Activated CD8-positive, alpha-beta memory T cell treated with anti-CD3 and anti-CD28 coated beads, Interleukin-2, amount 50 U/mL, for 24 hours (primary cell): ENCODE results near the gene NAV3.

Experiments used
- DNase-seq: peaks from one replicate; pipeline ENCODE4 v3.0.0-alpha.2; 2020; ENCODE audit errors: extremely low read depth

Gene NAV3, protein sequence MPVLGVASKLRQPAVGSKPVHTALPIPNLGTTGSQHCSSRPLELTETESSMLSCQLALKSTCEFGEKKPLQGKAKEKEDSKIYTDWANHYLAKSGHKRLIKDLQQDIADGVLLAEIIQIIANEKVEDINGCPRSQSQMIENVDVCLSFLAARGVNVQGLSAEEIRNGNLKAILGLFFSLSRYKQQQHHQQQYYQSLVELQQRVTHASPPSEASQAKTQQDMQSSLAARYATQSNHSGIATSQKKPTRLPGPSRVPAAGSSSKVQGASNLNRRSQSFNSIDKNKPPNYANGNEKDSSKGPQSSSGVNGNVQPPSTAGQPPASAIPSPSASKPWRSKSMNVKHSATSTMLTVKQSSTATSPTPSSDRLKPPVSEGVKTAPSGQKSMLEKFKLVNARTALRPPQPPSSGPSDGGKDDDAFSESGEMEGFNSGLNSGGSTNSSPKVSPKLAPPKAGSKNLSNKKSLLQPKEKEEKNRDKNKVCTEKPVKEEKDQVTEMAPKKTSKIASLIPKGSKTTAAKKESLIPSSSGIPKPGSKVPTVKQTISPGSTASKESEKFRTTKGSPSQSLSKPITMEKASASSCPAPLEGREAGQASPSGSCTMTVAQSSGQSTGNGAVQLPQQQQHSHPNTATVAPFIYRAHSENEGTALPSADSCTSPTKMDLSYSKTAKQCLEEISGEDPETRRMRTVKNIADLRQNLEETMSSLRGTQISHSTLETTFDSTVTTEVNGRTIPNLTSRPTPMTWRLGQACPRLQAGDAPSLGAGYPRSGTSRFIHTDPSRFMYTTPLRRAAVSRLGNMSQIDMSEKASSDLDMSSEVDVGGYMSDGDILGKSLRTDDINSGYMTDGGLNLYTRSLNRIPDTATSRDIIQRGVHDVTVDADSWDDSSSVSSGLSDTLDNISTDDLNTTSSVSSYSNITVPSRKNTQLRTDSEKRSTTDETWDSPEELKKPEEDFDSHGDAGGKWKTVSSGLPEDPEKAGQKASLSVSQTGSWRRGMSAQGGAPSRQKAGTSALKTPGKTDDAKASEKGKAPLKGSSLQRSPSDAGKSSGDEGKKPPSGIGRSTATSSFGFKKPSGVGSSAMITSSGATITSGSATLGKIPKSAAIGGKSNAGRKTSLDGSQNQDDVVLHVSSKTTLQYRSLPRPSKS (N-terminal part only)

DNA sequence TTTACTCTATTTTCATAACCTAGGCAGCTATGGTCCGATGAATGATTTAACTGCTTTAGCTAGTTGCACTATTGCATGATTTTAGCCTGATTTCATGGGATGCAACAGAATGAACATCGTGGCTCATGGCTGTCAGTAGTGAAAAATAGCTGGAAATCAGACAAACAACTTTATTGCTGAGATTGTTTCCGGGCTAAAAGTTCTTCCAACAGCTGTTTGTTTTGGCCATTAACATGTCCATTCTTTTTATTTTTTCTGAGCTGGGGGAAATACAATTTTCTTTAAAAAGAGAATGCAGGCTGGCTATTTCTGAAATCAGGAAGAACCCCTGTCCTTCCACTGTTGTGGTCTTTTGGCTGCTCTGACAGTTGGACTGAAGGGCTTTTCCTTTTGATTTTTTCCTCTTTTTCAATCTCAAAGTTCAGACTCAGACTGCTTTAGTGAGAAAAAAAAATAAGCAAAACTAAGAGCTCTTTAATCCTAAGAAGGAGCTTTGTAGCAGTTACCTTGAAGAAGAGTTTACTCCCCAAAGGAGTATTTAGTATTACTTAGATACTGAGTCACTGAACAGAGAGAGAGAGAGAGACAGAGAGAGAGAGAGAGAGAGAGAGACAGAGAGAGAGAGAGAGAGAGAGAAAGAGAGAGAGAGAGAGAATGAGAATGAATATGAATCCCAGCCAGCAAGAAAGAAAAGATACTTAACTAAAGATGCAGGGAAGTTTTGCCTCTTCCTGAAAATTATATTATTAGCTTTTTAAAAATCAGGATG, at the start of gene NAV3:
NAV3 (plus strand) TSS at position 312 of the 769 bp plus-strand sequence. CDS start 568 bp downstream, outside the sequence.
- DNase-seq = no peak

DNA sequence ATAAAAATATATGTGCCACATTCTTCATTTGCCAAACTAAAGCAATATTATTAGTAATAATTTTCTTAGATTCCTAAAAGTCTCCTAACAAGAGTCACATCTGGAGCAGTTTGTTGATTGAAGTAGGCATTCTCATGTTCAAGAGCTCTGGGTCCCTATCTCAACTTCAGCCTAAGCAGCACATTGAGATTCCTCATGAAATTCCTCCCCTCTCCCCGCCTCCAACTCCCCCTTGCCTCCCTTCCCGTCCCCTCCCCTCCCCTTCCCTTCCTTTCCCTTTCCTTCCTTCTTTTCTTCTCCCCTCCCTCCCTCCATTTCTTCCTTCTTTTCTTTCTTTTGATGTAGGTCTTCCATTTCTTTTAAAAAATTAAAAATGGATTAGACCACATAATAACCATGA, 48.7 kb upstream of the NAV3 start:
- DNase-seq = no peak

DNA sequence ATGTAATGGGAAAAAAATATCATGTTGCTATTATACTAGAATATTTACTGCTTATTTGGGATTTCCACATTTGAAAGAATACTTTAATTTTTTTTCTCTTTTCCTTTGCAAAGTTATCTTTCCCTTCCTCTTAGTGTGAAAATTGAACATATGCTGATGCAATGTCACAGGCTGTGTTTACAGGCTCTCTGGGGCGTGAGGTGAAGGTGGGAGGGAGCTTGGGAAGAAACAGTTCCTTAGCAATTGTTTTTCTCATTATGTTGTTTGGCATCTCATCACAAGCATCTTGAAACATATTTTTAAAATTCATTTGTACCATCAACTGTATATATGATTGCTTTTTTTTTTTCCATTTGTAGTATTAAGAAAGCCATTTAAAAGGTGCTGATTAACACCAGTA, 47.9 kb upstream of the NAV3 start:
- DNase-seq = no peak

DNA sequence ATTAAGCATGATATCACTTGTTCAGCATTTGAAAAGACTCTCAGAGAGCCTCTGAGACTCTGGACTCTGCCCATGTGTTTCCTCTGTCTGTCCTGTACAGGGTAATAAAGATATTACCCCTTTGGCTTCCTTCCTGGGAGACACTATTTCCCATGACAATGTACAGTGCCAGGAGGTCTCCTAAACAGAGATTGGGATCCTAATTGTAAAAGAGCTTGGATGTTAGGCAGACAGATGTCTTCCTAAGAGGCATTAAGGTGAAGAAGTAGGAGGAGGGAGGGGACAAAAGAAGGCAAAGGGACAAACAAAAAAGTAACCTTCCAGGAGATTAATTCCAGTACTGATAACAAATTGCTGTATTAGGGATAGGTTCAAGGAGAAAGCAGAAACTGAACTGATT, 45.5 kb upstream of the NAV3 start:
- no peak for DNase-seq

DNA sequence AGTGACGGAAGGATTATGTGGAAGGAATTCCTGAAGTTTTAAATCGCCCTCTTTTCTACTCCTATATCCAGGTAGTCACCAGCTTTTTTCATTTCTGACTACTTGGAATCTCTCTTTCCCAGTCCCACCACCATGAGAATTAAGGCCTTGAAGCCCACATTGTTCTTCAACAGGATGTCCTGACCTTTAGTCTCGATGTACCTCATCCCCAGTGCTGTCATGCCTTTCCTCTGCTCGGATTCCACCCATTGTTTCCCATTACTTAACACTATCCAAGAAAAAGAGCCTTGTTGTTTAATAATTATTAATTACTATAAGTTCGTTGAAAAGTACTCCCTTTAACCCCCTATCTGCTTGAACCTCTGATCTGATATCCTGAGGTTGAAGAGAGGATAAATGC, 44.0 kb upstream of the NAV3 start:
- no peak for DNase-seq

DNA sequence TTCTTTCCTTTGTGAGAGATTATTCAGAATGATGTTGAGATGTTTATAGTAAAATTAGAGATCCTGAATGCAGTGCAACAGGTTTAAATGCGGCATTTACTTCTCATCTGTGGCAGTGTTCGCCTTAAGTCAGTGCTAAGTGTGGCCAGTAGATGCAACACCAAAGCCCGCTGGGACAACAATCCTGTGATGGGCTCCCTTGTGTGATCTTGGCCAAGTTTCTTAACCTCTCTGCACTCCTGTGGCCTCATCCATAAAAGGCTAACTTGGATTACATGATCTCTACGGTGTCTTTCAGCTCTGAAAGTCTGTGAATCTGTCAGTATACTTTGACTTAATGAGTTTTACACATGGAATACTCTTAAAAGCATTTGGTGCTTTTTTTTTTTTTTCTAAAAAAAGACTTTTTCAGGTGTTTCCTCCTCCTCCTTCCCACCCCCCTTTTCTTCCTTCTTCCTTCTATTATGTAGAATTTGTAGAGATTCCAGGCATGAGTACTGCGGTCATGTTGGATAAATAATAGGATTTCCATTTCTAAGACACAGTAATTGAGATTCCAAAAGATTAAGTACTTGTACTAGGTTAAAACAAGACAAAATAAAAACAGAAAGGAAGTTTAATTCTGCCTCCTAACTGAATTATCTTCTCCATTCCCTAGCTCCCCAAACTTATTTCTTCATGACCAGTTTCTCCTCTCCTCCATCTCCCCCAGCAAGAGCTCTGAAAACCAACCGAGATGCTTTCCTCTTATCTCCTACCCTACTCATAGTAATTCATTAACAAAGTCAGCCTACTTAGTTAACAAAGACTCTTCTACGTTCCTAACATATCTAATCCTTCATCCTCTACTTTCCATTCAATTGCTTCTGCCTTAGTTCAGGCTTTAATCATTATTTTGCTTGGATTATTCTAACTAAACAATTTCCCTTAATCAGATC, 42.2 kb upstream of the NAV3 start:
- no peak for DNase-seq

DNA sequence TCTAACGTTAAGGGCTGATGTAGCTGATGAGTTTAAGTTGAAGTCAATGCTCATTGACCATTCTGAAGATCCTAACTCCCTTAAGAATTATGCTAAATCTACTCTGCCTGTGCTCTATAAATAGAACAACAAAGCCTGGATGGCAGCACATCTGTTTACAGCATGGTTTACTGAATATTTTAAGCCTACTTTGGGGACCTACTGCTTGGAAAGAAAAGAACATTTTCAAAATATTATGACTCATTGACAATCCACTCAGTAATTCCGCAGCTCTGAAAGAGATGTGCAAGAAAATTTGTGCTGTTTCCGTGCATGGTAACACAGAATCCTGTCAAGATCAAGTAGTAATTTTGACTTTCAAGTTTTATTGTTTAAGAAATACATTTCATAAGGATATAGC, 35.0 kb upstream of the NAV3 start:
- no peak for DNase-seq

DNA sequence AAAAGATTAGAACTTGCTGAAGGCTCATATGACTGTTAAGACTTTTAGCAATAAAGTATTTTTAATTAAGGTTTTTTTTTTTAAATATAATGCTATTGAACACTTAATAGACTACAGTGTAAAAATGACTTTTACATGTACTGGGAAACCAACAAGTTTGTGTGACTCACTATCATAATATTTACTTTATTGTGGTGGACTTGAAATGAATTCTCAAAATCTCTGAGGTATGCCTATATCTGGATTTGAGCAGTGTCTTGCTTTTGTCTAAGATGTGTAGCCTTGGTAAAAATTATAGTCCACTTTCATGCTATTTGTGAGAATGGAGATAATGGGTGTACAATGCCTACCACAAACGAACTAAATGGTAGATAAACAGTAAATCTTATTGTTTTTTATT, 33.9 kb upstream of the NAV3 start:
- DNase-seq = no peak

DNA sequence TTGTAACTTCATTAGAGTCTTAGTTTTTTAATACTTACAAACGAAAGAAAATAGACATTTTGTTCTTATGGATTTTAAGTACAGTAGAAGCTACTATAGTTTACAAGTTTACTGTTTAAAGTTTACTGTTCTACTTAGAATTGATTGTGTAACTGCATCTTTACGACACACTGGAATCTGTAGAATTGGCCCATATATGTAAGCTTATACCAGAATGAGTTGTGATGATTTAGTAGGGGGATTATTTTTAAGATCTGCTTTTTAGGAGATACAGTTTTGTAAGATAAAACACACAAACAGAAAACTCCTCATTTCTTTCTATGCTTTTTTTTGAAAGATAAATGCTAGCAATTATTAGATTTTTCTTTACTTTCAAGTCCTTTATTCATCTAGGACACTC, 30.2 kb upstream of the NAV3 start:
- no peak for DNase-seq

DNA sequence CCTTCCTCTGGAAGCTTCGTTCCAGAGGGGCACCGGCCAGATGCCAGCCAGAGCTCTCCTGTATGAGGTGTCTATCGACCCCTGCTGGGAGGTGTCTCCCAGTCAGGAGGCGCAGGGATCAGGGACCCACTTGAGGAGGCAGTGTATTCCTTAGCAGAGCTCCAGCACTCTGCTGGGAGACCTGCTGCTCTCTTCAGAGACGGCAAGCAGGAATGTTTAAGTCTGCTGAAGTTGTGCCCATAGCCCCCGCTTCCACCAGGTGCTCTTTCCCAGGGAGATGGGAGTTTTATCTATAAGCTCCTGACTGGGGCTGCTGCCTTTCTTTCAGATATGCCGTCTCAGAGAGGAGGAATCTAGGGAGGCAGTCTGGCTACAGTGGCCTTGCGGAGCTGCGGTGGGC, 22.2 kb upstream of the NAV3 start:
- no peak for DNase-seq

DNA sequence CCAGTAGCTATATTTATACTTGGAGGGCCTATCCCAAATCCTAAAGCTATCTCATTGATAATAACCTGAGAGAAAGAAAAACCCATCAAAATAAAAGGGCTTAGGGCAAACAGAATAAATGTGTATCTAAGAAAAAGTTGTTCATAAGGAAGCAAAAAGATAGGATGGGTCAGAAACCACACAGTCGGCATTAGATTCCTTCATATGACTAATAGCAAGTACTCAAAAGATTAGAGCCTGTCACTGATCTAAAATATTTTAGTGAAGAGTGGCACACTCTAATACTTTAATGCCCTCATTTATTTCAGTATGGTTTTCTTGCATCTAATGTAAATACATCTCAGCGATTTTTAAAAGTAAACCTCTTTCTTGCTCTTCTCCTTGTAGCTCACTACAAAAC, 17.1 kb upstream of the NAV3 start:
- DNase-seq = no peak

DNA sequence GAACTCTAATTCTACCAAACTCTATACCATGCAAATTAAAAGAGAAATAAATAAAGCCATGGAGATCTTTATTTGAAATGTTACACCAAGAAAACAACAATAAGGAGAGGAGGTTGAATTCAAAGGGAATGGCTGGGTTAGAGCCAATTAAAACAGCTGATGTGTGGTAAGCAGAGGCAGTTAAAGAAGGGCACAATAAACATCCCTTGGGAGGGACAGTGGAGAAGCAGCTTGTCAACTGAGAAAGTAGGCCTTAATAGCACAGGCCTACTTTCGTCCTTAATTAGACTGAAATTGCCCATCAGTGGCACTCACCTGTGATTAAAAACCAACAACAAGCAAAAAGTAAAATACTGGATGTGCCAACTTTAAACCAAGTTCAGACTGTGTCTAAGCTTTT, 16.3 kb upstream of the NAV3 start:
- DNase-seq = no peak

DNA sequence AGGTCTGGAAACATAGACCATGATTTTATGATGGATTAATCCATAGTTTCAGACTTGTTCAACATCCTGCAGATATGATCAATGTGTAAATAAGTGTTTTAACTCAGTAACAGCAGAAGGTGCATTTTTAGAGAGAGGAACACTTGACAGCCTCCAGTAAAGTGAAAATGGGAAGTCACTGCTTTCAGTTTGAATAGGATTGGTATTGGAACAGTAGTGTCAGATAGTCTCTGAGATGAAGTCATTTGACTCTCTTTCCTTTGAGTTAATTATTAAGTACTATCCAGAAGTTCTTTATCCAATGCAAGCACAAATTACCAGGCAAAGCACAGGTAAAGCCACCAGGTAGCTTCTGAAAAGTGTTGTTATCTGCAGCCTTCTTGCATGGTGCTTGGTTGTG, 14.5 kb upstream of the NAV3 start:
- DNase-seq = no peak

DNA sequence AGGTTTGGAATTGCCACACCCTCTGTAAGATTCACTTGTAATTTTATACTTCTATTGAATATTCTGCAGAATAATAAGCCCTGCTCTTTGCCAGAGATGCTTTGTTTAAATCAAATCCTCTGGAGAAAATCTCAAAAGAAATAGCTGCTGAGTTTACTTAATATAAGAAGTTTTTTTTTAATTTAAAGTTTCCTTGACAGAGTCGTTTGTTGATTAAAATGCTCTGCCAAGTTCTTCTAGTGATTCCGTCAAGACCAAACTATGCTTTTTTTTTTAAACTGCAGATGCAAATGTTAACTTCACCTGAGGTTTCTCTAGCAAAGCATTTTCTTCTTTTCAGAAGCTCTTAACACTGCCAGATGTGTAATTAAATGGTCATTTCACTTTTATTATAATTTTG, 13.4 kb upstream of the NAV3 start:
- DNase-seq = no peak

DNA sequence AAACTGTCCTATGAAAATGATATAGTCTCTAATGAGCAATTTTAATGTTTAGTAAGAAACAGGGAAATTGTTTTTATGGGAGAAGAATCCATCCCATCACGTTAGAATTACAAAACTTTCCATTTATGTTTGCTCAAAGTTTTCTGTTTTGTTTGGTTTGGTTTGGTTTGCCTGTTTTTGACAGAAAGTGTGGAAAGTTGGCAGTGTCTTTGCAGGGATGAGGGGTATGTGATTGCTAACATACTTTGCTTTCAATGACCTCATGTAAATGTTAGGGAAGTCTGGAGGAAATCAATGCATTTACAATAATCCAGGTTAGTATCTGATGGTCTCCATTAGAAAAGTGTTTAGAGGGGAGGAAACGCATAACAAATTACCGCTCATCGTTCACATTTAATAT, 12.3 kb upstream of the NAV3 start:
- no peak for DNase-seq

DNA sequence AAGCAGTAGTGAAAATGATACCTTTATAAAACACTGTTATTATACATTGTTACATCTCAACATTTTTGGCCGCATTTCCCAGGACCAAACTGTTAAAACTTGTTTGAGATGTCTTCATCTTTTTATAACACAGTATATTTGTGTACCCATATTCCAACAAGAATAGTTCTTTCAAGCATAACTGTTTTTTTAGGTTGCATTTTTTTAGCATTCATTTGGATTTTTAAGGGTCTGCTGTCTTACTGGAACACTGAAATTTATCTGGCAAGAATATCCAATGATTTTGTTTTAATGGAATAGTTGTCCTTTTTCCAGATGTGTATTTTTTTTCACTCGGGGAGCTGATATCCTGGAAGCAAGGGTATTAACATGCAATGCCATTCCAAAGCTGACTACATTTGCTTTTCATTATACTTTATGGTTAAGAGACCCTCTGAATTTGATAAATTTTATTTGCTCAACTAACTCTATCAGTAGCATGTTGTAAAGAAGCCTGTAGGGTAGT, 8.9 kb upstream of the NAV3 start:
- DNase-seq = no peak

DNA sequence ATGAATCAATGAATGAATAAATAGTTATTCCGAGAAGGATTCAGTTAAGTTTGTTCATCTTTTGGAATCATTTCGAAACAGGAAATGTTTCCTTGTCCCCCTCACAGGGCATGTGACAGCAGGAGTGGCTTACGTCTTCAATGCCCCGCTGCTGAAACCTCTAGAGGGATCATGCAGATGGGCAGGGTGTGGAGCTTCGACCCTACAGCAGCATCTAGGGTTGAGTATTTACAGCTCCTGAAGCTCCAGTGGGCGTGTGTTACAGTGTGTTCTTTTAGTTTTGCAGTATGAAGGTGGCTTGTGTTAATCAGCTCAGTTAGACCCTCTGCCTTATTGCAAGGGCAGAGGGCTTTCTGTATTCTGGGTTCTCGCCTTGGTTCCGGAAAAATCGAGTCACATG, 2.6 kb downstream of the NAV3 start:
- no peak for DNase-seq

DNA sequence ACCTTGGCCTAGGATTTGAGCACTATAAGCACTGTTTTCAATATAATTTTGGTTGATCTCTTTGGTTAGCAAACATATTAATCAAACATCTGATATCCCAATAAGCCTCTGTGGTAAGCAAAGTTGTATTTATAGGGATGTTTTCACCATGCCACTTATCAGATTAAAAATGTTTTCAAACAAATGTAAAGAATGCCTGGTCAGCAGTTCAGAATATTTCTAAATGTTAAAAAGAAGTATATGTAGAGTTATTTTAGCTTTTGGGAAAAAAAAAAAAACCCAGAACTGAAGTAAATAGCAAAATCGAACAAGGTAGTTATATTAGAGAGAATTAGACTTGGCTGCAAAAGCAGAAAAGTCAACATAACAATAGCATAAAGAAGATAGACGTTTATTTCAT, 3.9 kb downstream of the NAV3 start:
- no peak for DNase-seq

DNA sequence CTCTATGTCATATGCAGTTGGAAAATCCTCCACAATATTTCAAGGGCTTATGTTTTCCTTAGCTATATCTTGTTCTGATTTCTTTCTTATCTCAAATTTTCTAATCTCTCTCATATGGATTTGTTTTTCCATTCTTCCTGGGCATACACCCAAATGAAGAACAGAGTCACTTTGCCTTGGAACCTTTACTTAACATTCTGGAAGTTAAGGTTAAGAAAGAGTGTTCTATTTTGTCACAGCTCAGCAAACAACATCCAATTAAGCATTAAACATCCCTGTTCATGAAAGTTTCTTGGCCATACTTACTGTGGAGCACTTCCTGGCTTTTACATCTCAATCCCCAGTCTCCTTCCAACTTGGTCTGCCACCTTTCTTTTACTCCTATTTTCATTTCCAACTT, 5.3 kb downstream of the NAV3 start:
- no peak for DNase-seq

DNA sequence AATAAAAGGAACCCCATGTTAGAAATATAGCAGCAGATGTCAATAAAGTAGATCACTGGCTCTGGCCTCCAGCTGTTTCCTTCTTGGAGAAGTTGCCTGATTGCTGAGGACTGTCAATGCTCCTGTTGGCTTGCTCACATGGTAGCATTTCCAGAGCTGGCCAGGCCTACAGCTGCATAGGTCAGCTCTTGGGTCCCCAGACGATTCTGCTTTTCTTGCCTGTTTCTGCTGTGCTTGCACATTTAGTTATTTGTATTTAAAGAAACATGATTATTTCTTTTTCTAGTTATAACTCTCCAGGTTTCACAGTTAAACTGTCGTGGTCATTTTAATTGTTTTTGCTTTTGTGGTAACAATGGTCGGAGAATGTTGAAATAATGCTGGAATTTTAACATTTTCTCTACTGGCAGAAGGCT, 7.2 kb downstream of the NAV3 start:
- DNase-seq = no peak
